NAMALWA (cell line): ENCODE measurements around the gene GSTM3.
"Not testable (repeated sequence)": the region's sequence is repeated elsewhere in the genome, so short reads cannot be mapped to it uniquely, and the experiment has no call there.

ENCODE experiments used
- DNase-seq: peaks from one replicate; pipeline ENCODE4 v3.0.0-alpha.2; 2015; ENCODE audit warnings: low spot score

GSTM3 gene

GRCh38 chr1:109726007-109726406 is 14.8 kb downstream of the GSTM3 start:
- DNase-seq, result no peak

- DNase-seq, result no peak
Measured at GRCh38 chr1:109725510-109725909, 15.3 kb downstream of the GSTM3 start.

DNA sequence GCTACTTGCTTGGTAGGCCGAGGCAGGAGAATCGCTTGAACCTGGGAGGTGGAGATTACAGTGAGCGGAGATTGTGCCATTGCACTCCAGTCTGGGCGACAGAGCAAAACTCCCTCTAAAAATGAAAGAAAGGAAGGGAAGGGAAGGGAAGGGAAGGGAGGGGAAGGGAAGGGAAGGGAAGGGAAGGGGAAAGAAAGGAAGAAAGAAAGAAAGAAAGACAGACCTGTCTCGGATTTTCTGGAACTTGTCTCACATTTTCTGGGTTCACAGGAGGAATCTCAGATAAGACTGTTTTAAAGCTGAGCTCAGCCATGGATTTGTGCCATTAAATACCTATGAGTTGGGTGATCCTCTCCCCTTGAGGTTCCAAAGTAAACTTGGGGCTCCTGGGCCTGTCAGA is 15.9 kb downstream of the GSTM3 start:
- no peak for DNase-seq

- DNase-seq, result no peak
Measured at GRCh38 chr1:109722908-109723691, 17.7 kb downstream of the GSTM3 start.

DNA sequence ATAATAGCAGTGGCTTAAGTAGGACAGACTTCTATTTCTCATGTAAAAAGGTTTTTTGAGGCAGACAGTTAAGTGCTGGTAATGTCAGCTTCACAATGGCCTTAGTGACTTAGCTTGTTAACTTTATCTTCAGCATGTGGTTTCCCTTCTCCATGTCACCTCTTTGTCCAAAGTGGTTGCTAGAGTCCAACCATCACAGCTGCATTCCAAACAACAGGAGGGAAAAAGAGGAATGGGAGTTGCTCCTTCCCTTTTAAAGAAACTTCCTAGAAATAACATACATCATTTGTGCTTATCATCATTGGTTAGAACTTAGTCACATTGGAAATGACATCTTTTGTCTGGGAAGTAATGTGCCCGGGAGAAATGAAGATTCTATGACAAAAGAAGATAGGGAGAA is 18.9 kb downstream of the GSTM3 start:
- no peak for DNase-seq

- DNase-seq, result no peak
Measured at GRCh38 chr1:109721042-109721441, 19.8 kb downstream of the GSTM3 start.

GRCh38 chr1:109719337-109719837 is 21.5 kb downstream of the GSTM3 start:
- DNase-seq, result no peak

DNA sequence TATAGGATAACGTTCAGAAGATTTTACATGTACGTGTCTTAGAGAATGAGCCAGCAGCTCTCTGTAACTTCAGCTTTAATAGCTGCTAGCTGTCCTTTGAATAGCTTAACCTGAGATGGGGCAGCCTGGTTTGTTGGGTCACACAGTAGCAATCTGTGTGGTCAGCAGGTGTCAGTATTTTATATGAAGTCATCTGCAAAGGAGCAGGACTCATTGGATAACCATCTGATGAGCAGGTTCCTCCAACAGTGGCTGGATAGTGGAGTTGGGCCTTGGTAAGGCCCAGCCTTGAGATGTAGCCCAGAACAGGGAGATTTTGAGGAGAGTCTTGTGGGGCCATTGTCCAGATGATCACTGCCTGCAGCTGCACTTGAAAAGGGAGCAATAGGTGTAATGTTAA is 22.3 kb downstream of the GSTM3 start:
- no peak for DNase-seq

DNA sequence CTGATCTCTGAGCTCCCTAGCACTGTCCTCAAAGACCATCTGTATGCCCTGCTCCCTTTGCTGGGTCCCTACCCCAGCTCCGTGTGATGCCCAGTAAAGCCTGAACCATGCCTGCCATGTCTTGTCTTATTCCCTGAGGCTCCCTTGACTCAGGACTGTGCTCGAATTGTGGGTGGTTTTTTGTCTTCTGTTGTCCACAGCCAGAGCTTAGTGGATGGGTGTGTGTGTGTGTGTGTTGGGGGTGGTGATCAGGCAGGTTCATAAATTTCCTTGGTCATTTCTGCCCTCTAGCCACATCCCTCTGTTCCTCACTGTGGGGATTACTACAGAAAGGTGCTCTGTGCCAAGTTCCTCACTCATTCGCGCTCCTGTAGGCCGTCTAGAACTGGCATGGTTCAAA is 23.1 kb downstream of the GSTM3 start:
- DNase-seq, result no peak

DNA sequence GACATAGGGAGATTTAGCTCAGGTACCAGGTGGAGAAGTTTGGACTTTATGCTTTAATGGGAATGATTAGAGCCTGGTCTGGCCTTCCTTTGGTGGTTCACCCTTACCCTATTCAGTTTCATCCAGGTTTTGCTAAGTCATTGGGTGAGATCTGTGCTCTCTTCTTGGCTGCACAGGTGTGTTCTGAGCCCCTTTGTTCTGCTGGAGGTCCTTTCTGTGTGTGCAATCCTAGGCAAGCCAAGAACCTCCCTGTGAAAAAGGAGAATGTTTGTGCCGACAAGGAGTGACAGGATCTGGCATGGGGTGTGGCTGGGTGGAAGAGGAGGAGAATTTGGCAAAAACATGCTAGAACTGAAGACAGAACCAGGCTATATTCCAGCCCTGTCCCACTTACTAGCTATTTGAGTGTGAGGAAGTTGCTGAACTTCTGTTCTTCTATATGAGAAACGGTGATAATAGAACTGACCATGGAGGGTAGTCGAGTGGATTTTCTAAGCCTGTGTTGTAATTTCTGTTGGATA is 24.2 kb downstream of the GSTM3 start:
- DNase-seq, result no peak

GRCh38 chr1:109716121-109716520 is 24.7 kb downstream of the GSTM3 start:
- no peak for DNase-seq

GRCh38 chr1:109714661-109715372 is 26.0 kb downstream of the GSTM3 start:
- no peak for DNase-seq

- DNase-seq, result no peak
Measured at GRCh38 chr1:109713636-109714035, 27.2 kb downstream of the GSTM3 start.

DNA sequence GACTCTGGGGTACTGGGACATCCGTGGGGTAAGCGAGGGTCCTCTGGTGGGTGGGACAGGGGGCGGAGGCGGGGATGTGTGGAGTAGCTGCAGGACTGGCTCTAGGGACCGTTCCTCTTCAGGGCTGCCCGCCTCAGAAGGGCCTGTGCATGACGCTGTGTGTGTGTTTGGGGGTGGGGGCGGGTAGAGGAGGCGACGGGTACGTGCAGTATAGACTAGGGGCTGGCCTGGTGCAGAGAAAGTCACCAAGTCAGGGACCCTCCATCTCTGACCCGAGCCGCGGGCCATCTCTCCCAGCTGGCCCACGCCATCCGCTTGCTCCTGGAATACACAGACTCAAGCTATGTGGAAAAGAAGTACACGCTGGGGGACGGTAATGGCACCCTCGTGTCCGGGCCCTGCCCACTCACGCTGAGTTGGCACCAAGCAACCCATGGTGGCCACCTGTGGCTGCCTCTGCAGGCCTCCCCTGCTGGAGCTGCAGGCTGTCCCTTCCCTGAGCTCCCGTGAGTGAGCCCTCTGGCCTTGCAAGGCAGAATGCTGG is 28.4 kb downstream of the GSTM3 start:
- no peak for DNase-seq

DNA sequence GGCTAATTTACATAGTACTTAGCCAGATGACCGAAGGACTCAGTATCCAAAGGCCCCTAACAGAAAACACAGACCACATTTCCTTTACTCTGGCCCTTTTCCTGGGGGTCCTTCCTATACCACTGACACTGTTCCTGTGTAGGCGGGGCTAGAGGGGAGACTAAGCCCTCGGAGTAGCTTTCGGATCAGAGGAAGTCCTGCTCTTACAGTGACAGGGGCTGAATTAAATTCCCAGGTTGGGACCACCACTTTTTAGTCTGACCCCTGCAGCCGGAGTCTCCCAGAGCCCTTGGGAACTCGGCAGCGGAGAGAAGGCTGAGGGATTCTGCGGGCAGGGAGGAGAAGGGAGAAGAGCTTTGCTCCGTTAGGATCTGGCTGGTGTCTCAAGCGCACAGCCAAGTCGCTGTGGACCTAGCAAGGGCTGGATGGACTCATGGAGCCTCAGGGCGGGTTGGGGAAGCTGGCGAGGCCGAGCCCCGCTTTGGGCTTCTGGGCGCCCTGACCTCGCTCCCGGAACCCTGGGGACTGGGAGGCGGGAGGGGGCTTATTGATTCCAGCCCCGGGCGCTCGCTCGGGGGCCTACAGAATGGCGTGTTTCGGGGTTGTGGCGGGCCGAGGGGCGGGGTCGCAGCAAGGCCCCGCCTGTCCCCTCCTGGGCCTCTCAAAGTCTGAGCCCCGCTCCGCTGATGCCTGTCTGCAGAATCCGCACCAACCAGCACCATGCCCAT is 29.1 kb downstream of the GSTM3 start, which contains the start of gene GSTM5:
Gene GSTM5, plus strand, starts transcription at position 659 of the 728 bp plus-strand sequence. Its CDS starts 62 bp downstream, at position 721.
- not testable (repeated sequence) for DNase-seq

GRCh38 chr1:109709822-109710221 is 31.0 kb downstream of the GSTM3 start:
- DNase-seq, result not testable (repeated sequence)

- DNase-seq, result not testable (repeated sequence)
Measured at GRCh38 chr1:109708949-109709348, 31.9 kb downstream of the GSTM3 start.

- DNase-seq, result no peak
Measured at GRCh38 chr1:109705411-109705810, 35.4 kb downstream of the GSTM3 start.

GRCh38 chr1:109704173-109704572 is 36.7 kb downstream of the GSTM3 start:
- DNase-seq, result peak; percentile 6

DNA sequence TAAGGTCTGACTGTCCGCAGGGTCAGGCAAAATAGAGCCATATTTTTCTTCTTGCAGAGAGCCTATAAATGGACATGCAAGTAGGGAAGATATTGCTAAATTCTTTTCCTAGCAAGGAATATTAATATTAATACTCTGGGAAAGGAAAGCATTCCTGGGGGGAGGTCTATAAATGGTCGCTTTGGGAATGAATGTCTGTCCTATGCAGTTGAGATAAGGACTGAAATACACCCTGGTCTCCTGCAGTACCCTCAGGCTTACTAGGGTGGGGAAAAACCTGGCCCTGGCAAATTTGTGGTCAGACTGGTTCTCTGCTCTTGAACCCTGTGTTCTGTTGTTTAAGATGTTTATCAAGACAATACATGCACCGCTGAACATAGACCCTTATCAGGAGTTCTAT is 37.9 kb downstream of the GSTM3 start:
- not testable (repeated sequence) for DNase-seq

DNA sequence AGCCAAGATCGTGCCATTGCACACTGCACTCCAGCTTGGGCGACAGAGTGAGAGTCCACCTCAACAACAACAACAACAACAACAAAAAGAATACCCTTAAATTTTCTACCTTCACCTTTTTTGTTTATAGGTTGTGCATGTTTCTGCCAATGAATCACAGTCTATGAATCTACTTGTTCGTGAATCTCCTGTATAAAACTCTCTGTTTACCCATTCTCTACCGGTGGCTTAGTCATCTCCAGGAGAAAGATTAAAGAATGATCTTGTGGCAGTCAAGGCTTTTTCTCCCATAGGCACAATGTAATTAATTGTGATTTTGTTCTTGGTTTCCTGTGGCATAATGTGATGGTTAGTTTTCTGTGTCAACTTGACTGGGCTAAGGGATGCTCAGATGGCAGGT is 43.0 kb downstream of the GSTM3 start:
- DNase-seq, result not testable (repeated sequence)

- DNase-seq, result no peak
Measured at GRCh38 chr1:109697066-109697465, 43.8 kb downstream of the GSTM3 start.
